Measurements from ENCODE around the gene TST.

Gene TST

DNA sequence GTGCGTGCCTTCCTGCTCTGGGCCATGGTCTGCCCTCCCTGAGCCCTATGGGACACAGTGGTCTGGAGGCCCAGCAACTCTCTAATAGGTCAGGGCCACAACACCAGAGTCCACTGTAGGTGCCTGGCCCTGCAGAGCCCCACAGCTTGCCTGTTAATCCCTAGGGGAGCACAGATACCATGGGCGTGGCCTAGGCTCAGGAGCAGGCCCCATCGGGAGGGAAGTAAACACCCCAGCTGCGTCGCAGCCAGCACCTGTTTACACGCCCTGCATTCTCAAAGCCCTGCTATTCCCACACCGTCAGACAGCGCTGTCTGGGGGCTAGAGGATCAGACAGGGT is 34.8 kb upstream of the TST start:
- FAIRE-seq (no peak), DNase-seq (ENCODE audit: low spot score) (no peak)

DNA sequence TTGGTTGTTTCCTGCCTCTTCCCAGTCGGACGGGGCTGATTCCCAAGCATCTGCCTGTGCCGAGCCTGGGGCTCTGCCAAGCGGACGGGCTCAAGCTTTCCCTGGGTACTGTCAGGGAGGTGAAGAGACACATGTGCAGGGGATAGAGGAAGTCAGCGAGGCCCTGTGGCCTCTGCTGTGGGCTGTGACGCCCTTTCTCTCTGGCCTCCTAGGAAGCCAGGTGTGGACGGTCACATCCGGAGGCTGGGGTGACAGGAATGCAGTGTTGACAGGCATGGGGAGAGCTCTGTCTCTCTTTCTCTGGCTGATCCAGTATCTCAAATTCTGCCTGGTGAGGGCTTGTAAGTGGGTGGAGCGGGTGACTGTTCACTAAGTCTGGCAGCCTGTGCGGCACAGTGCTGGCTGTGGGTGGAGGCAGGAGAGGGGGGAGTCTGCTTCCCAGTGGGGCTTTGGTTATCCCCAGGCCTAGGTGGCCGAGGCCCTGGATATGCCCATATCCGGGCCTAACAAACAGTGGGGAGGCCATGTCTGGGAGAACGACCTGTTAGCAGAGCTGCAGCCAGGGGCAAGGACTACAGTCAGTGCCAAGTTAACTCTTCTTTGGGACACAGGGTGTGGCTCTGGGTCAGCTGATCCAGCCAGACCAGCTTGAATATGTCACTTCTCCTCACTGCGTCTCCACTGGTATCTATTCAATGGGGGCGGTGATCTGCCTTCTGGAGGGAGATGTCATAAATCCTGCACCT is 34.2 kb upstream of the TST start:
- DNase-seq (ENCODE audit: low spot score): no peak
- FAIRE-seq: peak; percentile 62

DNA sequence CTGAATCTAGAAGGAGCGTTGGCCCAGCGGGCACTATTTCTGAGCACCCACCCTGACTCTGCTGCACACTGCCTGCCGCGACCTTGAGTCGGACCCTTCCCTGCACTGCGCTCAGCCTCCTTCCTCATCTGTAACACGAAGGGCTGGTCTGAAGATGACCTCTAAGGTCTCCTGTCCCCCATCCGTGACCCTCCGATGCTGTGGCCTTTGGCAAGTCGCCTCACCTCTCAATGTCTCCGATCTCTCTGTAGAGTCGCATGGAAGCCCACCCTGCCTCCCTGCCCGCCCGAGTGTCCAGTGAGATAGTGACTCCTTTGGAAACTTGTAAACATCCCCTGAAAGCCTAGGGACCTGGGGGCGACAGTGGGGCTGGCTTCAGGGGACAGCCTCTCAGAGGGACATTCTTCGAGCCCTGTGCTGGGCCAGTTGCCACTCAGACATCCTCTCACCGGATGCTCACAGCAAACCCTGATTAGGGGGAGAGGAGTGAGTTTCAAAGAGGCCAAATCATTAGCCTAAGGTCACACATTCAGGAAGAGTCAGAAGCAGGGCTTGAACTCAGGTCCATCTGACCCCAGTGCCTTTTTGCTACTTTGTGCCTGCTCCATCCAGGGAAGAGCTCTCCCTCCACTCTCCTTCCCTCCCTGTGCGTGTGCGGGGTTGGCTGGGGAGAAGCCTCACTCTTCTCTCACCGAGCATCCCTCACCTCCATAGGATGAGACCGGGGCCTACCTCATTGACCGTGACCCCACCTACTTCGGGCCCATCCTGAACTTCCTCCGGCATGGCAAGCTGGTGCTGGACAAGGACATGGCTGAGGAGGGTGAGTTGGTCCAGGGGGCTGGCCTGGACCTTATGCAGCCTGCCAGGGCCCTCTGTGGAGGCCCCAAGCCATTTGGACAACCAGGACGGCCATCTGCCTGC is 33.4 kb upstream of the TST start:
- no peak for FAIRE-seq
- DNase-seq (ENCODE audit: low spot score): no peak

DNA sequence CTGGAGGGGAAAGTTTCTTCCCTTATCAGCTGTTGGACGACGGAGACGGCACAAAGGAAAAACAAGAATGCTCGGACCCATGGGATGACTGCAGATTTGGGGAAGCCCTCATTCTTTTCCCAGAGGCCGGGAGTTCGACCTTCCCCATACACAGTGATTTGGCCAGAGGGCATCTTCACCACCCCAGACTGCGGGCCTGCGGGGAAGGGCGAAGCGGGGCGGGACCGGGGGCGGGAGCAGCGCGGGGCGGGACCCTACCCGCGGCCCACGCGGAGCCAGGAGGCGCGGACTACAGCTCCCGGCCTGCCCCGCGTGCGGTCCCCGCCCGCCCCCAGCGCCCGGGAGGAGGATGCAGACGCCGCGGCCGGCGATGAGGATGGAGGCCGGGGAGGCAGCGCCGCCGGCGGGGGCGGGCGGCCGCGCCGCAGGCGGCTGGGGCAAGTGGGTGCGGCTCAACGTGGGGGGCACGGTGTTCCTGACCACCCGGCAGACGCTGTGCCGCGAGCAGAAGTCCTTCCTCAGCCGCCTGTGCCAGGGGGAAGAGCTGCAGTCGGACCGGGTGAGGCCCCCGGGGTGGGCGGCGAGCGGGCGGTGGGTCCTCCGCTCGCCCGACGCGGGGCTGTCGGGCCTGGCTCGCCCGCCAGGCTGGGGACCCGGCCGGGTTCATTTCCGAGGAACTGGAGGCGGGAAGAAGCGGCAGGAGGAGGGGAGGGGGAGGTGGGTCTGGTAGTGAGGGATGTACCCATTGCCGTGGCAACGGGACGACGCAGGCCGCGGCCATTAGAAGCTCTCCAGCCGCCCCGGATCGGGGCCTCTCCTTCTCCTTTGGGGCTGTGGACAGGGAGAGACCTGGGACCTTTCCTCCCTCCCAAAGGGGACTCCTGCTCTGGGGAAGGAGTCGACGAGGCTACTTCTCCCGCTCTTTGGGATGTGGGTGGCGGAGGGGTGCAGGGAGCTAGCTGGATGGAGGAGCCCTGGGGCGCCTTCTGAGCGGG is 32.4 kb upstream of the TST start, which contains the start of gene KCTD17:
TSS of gene KCTD17 (plus strand) at position 352 of the 995 bp plus-strand sequence. CDS start at position 371, 19 bp downstream.
- DNase-seq (ENCODE audit: low spot score): peak; percentile 98
- peak; percentile 50 for FAIRE-seq

DNA sequence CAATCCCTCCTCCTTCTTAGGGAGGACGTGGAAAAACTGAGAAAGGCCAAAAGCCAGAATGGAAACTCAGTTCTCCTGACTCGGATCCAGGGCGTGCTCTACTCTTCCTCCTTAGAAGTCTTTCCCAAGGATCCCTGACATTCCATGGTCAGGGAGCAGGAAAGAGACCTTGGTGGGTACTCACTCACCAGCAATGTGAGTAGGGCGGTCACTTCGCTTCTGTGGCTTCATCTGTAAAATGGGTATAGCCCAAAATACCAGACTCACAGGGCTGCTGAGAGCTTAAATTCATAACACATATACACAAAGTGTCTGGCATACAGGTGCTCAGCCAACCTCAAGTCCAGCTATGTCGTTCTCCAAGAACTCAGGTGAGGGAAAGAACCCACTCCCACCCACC is 31.7 kb upstream of the TST start:
- DNase-seq (ENCODE audit: low spot score) (no peak), FAIRE-seq (no peak)

DNA sequence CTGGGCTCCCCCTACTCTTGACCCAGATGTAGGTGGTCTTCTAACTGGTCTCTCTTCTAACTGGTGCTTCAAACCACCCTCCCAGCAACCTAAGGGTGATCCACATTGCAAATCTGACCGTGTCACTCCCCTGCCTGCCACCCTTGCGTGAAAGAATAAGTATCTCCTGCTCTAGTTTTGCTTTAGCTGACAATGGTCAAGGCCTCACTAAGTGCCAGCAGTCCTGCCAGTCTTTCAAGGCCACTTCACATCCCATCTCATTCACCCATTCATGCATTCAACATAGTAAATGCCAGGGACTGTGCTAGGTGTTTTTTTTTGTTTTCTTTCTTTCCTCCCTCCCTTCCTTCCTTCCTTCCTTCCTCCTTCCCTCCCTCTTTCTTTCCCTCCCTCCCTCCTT is 30.0 kb upstream of the TST start:
- no peak for DNase-seq (ENCODE audit: low spot score)
- FAIRE-seq: no peak

DNA sequence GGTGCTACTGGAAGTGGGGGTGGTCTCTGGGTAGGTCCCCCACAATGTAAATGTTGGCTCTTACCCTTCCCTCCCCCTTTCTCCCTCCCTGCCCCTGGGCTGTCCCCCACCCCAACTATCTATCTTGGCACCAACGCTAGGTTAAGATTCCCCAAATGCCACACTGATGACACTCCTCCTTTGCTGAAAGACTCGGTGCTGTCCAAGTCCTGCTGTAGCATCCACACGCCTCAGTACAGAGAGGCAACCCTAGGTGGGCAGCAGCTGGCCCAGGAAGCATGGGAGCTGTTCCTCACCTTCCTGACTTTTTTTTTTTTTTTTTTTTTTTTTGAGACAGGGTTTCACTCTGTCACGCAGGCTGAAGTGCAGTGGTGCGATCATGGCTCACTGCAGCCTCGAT is 28.9 kb upstream of the TST start:
- FAIRE-seq: no peak

DNA sequence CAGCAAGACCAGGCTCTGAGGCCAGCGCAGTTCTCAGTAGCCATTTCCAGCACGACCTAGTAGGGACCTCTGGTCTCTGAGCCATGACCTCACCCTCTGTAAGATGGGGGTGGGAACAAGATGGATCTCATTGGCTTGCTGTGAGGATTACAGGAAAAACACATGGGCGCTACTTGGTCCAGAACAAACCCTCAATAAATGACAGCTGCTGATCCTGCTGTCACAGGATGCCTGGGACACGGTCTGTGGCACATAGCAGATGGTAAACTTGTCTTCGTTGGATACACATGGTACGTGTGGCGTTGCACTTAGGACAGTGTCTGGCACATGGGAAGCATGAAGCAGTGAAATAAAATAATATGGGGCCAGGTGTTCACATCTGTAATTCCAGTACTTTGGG is 27.8 kb upstream of the TST start:
- peak; percentile 62 for FAIRE-seq
- DNase-seq (ENCODE audit: low spot score): no peak

More for the DNA sequence above, 28.9 kb upstream of the TST start:
- DNase-seq (ENCODE audit: low spot score): no peak

DNA sequence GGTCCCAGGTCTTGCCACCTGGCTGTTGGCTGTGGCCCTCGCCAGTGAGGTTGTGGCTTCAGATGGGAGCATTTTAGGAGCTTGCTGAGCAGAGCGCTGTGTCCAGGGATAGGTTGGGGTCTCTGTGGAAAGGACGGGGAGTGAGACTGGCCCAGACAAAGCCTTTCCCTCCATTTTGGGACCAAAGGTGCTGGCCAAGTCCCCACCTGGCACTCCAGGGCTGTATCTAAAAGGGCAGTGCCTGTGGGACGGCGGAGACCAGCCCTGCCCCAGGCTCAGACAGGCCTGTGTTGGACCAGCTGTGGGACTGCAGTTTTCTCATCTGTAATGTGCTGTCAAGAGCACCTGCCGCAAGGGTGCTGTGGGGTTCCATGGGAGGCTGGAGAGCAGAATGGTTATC is 27.3 kb upstream of the TST start:
- no peak for DNase-seq (ENCODE audit: low spot score)
- FAIRE-seq: no peak

DNA sequence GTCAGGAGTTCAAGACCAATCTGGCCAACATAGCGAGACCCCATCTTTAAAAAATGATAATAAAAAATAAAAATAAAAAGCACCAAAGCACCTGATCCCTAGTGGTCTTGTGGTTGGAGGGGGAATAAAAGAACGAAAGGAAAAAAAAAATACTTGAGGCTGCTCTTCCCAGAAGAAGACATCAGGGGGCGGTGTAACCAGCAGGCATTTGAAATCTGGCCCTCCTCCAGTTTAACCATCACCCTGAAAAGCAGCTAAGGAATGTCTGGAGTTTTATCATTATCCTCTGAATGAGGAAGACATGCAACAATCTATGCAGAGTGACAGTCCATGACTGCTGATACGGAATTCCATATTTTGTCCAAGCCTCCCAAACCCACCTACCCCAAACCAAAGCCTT is 26.7 kb upstream of the TST start:
- DNase-seq (ENCODE audit: low spot score) (peak; percentile 43), FAIRE-seq (no peak)

DNA sequence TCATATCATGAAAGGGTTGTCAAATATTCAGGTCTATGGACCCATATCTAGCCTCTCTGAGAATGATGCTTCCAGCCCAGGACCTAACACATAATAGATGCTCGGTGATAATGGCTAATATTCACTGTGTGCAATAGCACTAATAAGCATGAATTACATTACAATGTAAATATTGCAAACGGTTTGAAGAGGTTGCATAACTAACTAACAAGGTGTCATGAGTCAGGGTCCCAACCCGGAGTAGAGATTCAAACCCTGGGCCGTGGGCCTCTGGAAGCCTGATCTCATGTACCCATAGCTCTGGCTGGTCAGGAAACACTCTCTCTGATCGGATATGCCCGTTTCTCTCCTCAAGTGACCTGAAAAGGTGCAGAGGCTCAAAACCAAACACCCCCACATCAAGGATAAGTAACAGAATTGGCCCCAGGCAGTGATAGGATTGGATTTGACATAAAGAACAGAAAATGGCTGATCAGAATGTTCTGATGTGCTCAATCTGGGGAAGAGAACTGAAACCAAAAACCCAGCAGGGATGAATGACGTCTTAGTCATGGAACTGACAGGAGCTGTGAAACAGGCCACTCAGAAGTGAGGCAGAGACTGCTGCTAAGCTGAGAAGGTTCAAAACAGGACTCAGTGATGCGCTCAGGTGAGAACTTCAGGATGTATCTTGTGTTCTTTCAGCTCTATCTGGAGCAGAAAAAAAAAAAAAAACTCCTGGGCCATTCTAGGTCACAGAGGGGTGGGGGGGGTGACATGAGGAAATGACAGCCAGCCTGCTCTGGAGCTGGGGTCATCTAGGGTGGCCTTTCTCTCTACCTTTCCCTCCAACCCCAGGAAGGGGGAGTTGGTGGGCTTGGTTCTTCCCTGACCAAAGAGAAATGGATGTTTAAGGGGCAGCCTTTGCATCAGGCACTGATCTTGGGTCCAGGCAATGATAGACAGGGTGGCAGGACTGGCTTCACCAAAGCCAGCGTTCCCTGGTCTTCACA is 25.7 kb upstream of the TST start:
- no peak for DNase-seq (ENCODE audit: low spot score)
- peak; percentile 42 for FAIRE-seq

DNA sequence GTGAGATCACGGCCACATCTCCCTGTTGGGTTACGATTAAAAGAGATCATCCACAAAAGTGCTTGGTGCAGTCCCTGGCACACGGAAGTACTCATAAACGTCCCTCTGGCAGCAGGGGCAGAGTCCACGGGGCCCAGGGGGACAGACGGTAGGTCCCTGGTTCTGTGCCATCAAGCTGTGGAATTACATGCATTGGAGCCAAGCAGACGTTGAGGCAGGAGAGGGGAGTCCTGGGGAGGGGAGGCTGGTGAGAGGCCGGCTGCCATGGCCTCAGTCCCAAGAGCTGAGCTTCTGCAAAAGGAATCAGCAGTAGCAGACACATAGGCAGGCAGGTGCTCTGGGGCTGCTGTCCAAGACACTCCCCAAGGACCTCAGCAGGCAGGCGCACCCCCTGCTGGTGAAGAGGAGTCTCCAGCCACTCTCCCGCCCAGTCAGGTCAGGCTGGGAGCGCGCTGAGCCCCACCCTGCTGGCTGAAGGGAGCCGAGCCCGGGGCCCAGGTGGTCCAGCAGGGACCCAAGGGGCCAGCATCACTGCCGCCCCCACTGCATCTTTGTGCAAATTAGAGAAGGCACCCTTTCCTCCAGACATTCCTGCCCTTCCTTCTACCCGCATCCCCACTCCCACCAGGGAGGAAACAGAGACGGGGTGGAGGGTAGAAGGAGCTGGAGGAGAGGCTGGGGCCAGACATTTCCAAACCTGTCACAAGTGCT is 24.7 kb upstream of the TST start:
- peak; percentile 93 for FAIRE-seq

DNA sequence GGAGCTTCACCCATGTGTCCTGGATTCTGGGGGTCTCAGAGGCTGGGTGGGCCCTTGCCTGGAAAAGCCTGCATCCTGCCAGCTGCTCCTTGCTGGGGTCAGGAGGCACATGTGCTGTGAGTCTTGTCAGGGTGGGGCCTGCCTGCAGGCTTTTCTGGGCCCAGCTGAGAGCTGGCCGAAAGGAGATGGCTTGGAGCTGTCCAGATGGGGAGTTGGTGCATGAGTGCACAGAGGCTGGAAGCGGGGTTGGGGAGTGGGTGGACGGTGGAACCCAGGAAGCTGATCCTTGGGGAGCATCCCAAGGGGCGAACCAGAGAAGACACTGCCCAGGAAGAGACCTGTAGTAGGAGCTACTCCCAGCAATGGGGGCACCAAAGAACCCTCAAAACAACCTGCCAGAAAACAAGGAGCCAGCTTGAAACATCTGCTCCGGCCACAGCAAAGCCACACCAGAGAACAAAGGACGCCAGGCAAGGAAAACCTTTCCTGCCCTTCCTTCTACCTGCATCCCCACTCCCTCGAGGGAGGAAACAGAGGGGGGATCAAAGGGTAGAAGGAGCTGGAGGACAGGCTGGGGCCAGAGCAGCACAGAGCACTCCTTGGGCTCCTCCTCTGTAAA is 24.1 kb upstream of the TST start:
- DNase-seq (ENCODE audit: low spot score): no peak
- no peak for FAIRE-seq

More for the DNA sequence above, 24.7 kb upstream of the TST start:
- peak; percentile 89 for DNase-seq (ENCODE audit: low spot score)

DNA sequence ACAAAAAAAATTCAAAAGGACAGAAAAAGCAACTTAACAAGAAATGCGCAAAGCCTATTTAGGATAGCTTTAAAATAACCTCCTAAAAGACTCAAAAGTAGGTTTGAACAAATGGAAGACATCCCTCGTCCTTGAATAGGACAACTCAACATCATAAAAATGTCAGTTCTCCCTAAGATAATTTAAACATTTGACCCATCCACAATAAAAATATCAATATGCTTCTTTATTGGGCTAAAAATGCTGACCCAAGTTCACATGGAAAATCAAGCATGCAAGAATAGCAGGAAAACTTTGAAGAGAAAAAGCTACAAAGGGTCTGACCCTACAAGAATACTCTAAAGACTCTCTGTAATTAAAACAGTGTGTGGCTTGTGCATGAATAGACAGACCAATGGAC is 20.2 kb upstream of the TST start:
- FAIRE-seq (no peak), DNase-seq (ENCODE audit: low spot score) (no peak)

DNA sequence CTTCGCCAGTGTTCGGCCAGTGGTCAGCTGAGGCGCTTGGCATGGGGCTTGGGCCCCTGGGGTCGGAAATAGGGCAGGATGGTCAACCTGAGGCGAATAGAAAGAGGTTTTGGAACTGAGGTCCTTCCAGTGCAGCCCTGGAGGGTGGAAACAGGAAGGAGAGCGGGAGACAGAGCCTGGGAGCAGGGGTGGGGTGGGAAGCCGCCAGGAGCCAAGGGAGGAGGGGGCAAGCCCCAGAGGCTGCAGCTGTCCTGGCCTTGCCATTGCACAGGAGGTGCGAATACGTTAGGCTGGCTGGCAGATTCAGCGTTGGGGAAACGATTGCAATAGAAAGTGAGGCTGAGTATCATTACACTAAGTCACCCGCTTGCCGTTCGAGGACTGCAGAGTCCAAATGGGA is 18.4 kb upstream of the TST start:
- FAIRE-seq: no peak
- no peak for DNase-seq (ENCODE audit: low spot score)

DNA sequence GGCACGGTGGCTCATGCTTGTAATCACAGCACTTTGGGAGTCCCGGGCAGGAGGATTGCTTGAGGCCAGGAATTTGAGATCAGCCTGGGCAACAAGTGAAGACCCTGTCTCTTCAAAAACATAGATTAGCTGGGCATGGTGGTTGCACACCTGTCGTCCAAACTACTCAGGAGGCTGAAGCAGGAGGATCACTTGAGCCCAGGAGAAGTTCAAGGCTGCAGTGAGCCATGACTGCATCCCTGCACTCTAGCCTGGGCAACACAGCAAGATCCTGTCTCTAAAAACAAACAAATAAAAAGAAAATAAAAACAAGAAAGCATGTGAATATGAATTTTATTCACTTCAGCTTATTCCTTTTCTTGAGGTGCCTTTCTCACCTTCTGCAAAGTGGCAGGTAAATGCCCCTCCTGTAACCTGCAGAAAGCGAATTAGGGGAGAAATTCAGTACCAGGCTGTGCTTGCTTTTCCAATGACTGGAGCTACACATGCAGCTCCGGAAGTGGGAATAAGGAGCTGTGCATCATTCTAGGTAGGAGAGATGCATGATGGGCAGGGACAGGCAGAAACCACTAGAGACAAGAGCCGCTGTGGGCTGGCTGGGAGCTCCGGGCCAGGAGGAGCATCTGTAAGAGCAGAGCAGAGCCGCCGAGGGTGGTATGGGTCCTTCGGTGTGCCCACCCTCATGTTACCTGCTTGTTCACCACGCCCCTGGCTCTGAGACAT is 17.6 kb upstream of the TST start:
- DNase-seq (ENCODE audit: low spot score) (no peak), FAIRE-seq (peak; percentile 30)

DNA sequence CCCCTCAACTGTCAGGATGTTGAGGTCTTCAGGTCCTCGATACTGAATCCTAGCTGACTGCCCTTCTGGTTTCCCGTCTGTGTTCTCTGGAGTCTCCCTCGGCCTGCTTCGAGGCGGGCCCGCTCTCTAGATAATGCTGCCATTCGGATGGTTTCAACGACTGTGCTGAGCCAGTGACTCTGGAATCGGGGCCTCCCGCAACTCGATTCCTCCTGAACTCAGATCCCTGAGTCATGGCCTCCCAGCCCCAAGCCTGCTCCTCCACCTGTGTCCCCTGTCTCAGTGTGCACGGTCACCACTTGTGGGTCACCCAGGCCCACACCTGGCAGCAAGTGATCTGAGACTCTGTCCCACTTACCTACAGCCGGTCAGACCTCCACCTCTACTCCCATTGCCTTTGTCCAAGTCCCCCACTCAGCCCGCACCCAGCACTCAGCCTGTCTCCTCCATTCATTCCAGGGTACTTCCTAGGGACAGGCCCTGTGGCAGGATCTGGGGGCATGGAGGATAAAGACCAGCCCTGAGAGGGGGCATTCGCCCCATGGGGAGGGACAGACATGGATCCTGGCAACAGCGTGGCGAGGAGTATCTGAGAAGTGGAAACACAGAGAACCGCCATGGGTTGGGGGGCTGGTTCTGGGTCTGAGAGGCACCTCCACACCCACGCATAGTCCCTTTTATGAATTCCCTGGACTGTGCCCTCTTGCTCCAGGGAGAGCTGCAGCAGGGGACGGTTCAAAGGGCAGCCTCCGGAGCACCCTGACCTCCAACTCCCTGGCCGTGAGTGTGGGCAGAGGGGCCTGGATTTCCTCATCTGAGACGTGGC is 14.6 kb upstream of the TST start:
- DNase-seq (ENCODE audit: low spot score) (no peak), FAIRE-seq (no peak)

Measured in urothelium cell line (cell line).